ENCODE results near the gene ZNF358. TPM values are rescaled to one million over a fixed set of nuclear protein-coding genes. Genes with fewer than 3 reads are reported as not detected.

Gene ZNF358
- total RNA-seq, 2 experiments from 2014 or later: 5.1 to 5.2 TPM

- no peak for ATAC-seq (ENCODE audit: poor library complexity)
- H3K27ac ChIP-seq (ENCODE audit: low read depth in 1 of 2, low read length in 2 of 2): no peak overlapping the region
- Mint-ChIP-seq H3K9me3 (no peaks in the 10 kb centered on the region), H3K4me1 (ENCODE audit: low read depth) (peaks cover 5% of the 10 kb centered on the region), H3K27ac (no peak overlapping the region), H3K4me3 (no peak overlapping the region), H3K27me3 (no peaks in the 10 kb centered on the region), H3K36me3 (ENCODE audit: low read depth) (peaks cover 46% of the 10 kb centered on the region)
- H3K9me3 ChIP-seq (ENCODE audit: control insufficient read depth in 1 of 2, insufficient read depth in 1 of 2, low read length in 2 of 2): no peaks in the 10 kb centered on the region
- TF ChIP-seq, protein P1, sequence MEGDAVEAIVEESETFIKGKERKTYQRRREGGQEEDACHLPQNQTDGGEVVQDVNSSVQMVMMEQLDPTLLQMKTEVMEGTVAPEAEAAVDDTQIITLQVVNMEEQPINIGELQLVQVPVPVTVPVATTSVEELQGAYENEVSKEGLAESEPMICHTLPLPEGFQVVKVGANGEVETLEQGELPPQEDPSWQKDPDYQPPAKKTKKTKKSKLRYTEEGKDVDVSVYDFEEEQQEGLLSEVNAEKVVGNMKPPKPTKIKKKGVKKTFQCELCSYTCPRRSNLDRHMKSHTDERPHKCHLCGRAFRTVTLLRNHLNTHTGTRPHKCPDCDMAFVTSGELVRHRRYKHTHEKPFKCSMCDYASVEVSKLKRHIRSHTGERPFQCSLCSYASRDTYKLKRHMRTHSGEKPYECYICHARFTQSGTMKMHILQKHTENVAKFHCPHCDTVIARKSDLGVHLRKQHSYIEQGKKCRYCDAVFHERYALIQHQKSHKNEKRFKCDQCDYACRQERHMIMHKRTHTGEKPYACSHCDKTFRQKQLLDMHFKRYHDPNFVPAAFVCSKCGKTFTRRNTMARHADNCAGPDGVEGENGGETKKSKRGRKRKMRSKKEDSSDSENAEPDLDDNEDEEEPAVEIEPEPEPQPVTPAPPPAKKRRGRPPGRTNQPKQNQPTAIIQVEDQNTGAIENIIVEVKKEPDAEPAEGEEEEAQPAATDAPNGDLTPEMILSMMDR (IDR thresholded peaks at IDR 0.05): no peak
- intact Hi-C loops (cut with DNase I, micrococcal nuclease): no loop called here
- ChIA-PET POLR2A (interaction anchor here (0.5 kb wide), 1 partner anchor 126 kb away, joined by 3 read pairs; the partner anchor contains the start of gene TRAPPC5), CTCF (interaction anchor here (1.4 kb wide), 1 partner anchor 14 kb away, joined by 6 read pairs; no protein-coding TSS in a partner anchor)
- H3K27me3 ChIP-seq (ENCODE audit: control insufficient read depth in 1 of 2, insufficient read depth in 2 of 2, low read length in 2 of 2): no peaks in the 10 kb centered on the region
- DNase-seq: no peak
- peaks cover 63% of the 10 kb centered on the region for H3K36me3 ChIP-seq (ENCODE audit: insufficient read depth, low read length)
- no peak overlapping the region for H3K4me3 ChIP-seq (ENCODE audit: low read length)
- no peaks in the 10 kb centered on the region for H3K4me1 ChIP-seq (ENCODE audit: insufficient read depth, low read length)
These were observed 38.7 kb downstream of the ZNF358 start for GRCh38 chr19:7554565-7554964.

DNA sequence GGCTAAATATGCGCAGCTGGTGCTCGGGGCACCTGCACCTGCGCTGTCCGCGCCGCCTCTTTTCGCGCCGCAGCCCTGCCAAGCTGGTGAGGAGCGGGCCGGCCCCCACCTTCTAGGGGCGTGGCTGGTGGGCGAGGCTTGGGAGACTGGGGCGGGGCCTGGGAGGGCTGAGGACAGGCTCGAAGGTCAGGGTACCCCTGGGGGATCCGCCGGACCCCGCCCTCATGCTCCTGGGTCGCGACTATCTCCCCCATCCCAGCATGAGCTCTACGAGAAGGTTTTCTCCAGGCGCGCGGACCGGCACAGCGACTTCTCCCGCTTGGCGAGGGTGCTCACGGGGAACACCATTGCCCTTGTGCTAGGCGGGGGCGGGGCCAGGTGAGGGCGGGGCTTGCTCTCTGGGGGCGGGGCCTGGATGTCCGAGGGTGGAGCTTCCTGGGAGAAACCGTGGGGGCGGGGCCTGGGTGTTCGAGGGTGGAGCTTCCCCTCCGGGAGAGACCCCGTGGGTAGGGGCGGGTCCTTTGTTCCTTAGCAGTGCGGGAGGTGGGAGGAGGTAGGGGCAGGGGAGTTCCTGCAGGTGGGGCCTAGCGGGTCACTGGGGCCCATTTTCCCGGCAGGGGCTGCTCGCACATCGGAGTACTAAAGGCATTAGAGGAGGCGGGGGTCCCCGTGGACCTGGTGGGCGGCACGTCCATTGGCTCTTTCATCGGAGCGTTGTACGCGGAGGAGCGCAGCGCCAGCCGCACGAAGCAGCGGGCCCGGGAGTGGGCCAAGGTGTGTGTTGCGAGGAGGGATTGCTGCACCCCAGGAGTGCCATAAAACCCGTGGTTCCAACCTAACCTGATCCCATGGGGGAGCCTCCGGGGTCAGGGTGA, 39.3 kb downstream of the ZNF358 start:
- Mint-ChIP-seq H3K9me3 (no peaks in the 10 kb centered on the region), H3K4me1 (ENCODE audit: low read depth) (peaks cover 5% of the 10 kb centered on the region), H3K36me3 (ENCODE audit: low read depth) (peaks cover 48% of the 10 kb centered on the region), H3K27me3 (no peaks in the 10 kb centered on the region), H3K4me3 (no peak overlapping the region), H3K27ac (no peak overlapping the region)
- ChIA-PET CTCF (interaction anchor here (1.4 kb wide), 1 partner anchor 13 kb away, joined by 6 read pairs; no protein-coding TSS in a partner anchor), POLR2A (interaction anchor here (0.5 kb wide), 1 partner anchor 125 kb away, joined by 3 read pairs; the partner anchor contains the start of gene TRAPPC5)
- DNase-seq (peak in 2 of 14 experiments; percentile 26 to 57), ATAC-seq (ENCODE audit: poor library complexity) (no peak)
- TF ChIP-seq, protein P1 (IDR thresholded peaks at IDR 0.05): no peak
- H3K4me3 ChIP-seq (ENCODE audit: low read length): no peak overlapping the region
- no peaks in the 10 kb centered on the region for H3K4me1 ChIP-seq (ENCODE audit: insufficient read depth, low read length)
- no peak overlapping the region for H3K27ac ChIP-seq (ENCODE audit: low read depth in 1 of 2, low read length in 2 of 2)
- intact Hi-C loops (cut with DNase I, micrococcal nuclease): no loop called here
- H3K27me3 ChIP-seq (ENCODE audit: control insufficient read depth in 1 of 2, insufficient read depth in 2 of 2, low read length in 2 of 2): no peaks in the 10 kb centered on the region
- H3K36me3 ChIP-seq (ENCODE audit: insufficient read depth, low read length): peaks cover 60% of the 10 kb centered on the region
- H3K9me3 ChIP-seq (ENCODE audit: control insufficient read depth in 1 of 2, insufficient read depth in 1 of 2, low read length in 2 of 2): no peaks in the 10 kb centered on the region

- peaks cover 45% of the 10 kb centered on the region for H3K36me3 Mint-ChIP-seq (ENCODE audit: low read depth)
- POLR2A ChIA-PET: no interaction called here
- Histone ChIP-seq H3K9me3 (ENCODE audit: control insufficient read depth in 1 of 2, insufficient read depth in 1 of 2, low read length in 2 of 2) (no peaks in the 10 kb centered on the region), H3K27ac (ENCODE audit: low read depth in 1 of 2, low read length in 2 of 2) (no peak overlapping the region), H3K4me3 (ENCODE audit: low read length) (no peak overlapping the region), H3K36me3 (ENCODE audit: insufficient read depth, low read length) (peaks cover 61% of the 10 kb centered on the region), H3K4me1 (ENCODE audit: insufficient read depth, low read length) (no peaks in the 10 kb centered on the region), H3K27me3 (ENCODE audit: control insufficient read depth in 1 of 2, insufficient read depth in 2 of 2, low read length in 2 of 2) (no peaks in the 10 kb centered on the region)
- H3K27ac Mint-ChIP-seq: no peak overlapping the region
- CTCF ChIA-PET: interaction anchor here (0.7 kb wide), 1 partner anchor 62 kb away, joined by 4 read pairs; no protein-coding TSS in a partner anchor
- DNase-seq (peak in 1 of 14 experiments; percentile 29), ATAC-seq (ENCODE audit: poor library complexity) (no peak)
- intact Hi-C loops (cut with DNase I, micrococcal nuclease): no loop called here
- H3K4me3 Mint-ChIP-seq: no peak overlapping the region
- H3K9me3 Mint-ChIP-seq: no peaks in the 10 kb centered on the region
- H3K27me3 Mint-ChIP-seq: no peaks in the 10 kb centered on the region
- TF ChIP-seq, protein P1 (IDR thresholded peaks at IDR 0.05): no peak
- no peaks in the 10 kb centered on the region for H3K4me1 Mint-ChIP-seq (ENCODE audit: low read depth)
These were observed 40.9 kb downstream of the ZNF358 start for GRCh38 chr19:7556696-7557315.

All from CD4-positive, alpha-beta T cell (primary cell).